Endothelial cell of umbilical vein (primary cell): ENCODE results near the gene TRAPPC3. TPM values are rescaled to one million over a fixed set of nuclear protein-coding genes. Genes with fewer than 3 reads are reported as not detected.

Experiments used
- BruUV-seq: library from RNA; stranded (reverse); fragments of 400-500 nt; replicated peaks from 2 replicates; lab custom pipeline; 2021; lab: Mats Ljungman, UMichigan
- CTCF ChIA-PET: fragments of 300-600, 350-600 bp; sonication (Branson Sonifier 250); formaldehyde crosslinking; loops from one replicate; lab custom pipeline; 2021; ENCODE audit warnings: antibody characterized with exemption, inconsistent platforms; lab: Charles Lee
- POLR2A ChIA-PET: fragments of 300-600, 350-600 bp; sonication (Branson Sonifier 250); formaldehyde crosslinking; loops from one replicate; lab custom pipeline; 2021; ENCODE audit warnings: antibody characterized with exemption, inconsistent platforms; lab: Charles Lee
- DNase-seq: peaks from one replicate; pipeline ENCODE4 v3.0.0-alpha.2; 2011; ENCODE audit warnings: low read depth, low spot score
- FAIRE-seq: peaks from 2 replicates; lab custom pipeline; 2011; peaks lifted over from hg19 to GRCh38; lab: Jason Lieb, UNC
- H2AFZ ChIP-seq: 2 replicates; pipeline ENCODE4 v1.6.0; 2012; ENCODE audit warnings: low read depth, low read length, control low read depth, inconsistent platforms
- H3K27ac ChIP-seq: 2 replicates; pipeline ENCODE4 v1.5.1; 2011; ENCODE audit warnings: low read depth, mild to moderate bottlenecking, control low read depth, low read length, moderate library complexity; ENCODE audit not compliant: insufficient read depth
- H3K27me3 ChIP-seq, 2 experiments: 2 replicates each; pipeline versions ENCODE4 v1.6.0 to v1.6.1; 2011; ENCODE audit warnings: low read length in 2 of 2, mixed read lengths in 1 of 2; ENCODE audit not compliant: control insufficient read depth in 2 of 2, insufficient read depth in 2 of 2
- H3K36me3 ChIP-seq, 2 experiments: 2 replicates in 1 of 2; 3 replicates in 1 of 2; pipeline ENCODE4 v1.5.1; 2011; ENCODE audit warnings: low read length in 2 of 2, mild to moderate bottlenecking in 1 of 2, moderate library complexity in 1 of 2; ENCODE audit not compliant: control insufficient read depth in 2 of 2, insufficient read depth in 2 of 2; ENCODE audit errors: extremely low read depth in 1 of 2
- H3K4me1 ChIP-seq: 3 replicates; pipeline ENCODE4 v1.5.1; 2011; ENCODE audit warnings: mild to moderate bottlenecking, low read length; ENCODE audit not compliant: control insufficient read depth, insufficient read depth; ENCODE audit errors: extremely low read depth
- H3K4me2 ChIP-seq: 2 replicates; pipeline ENCODE4 v1.6.1; 2011; ENCODE audit warnings: low read length, control low read depth, mixed read lengths; ENCODE audit not compliant: insufficient read depth
- H3K4me3 ChIP-seq, 3 experiments: fragments of 200-600 bp in 1 of 3; sonication (generic), shearing (Covaris generic) in 1 of 3; replicated peaks in 1 of 3; 2 replicates each; pipeline ENCODE4 v1.5.1; 2011 to 2016; ENCODE audit warnings: control low read depth in 3 of 3, low read length in 3 of 3, mild to moderate bottlenecking in 2 of 3, inconsistent platforms in 1 of 3, low read depth in 1 of 3, moderate library complexity in 1 of 3; ENCODE audit not compliant: insufficient read depth in 1 of 3
- H3K79me2 ChIP-seq: 2 replicates; pipeline ENCODE4 v1.6.0; 2012; ENCODE audit warnings: low read length, inconsistent platforms; ENCODE audit not compliant: control insufficient read depth, insufficient read depth
- H3K9ac ChIP-seq: replicated peaks from 2 replicates; pipeline ENCODE3; 2011; ENCODE audit warnings: low read length, control low read depth; ENCODE audit not compliant: insufficient read depth; ENCODE audit errors: extremely low read depth
- H3K9me1 ChIP-seq: replicated peaks from 3 replicates; pipeline ENCODE4 v1.6.0; 2011; ENCODE audit warnings: mild to moderate bottlenecking, low read length; ENCODE audit not compliant: control insufficient read depth, insufficient read depth; ENCODE audit errors: extremely low read depth
- H3K9me3 ChIP-seq: replicated peaks from 2 replicates; pipeline ENCODE4 v1.5.1; 2012; ENCODE audit warnings: low read length, inconsistent platforms; ENCODE audit not compliant: control insufficient read depth, insufficient read depth
- H4K20me1 ChIP-seq: replicated peaks from 2 replicates; pipeline ENCODE3; 2011; ENCODE audit warnings: mild to moderate bottlenecking, low read length; ENCODE audit not compliant: control insufficient read depth, insufficient read depth; ENCODE audit errors: extremely low read depth
- CTCF ChIP-seq, 2 donors: IDR thresholded peaks; 1 replicate in 1 of 2; 2 replicates in 1 of 2; pipeline ENCODE4 v1.5.1; 2011; ENCODE audit warnings: low read length in 2 of 2, mild to moderate bottlenecking in 2 of 2, moderate library complexity in 2 of 2, control low read depth in 1 of 2, inconsistent platforms in 1 of 2, low read depth in 1 of 2; ENCODE audit not compliant: insufficient read depth in 1 of 2; ENCODE audit errors: extremely low read depth in 1 of 2
- EZH2 ChIP-seq: IDR thresholded peaks from 2 replicates; pipeline ENCODE4 v1.6.1; 2012; ENCODE audit warnings: borderline replicate concordance, low read depth, mild to moderate bottlenecking, moderate library complexity, low read length, inconsistent platforms; ENCODE audit not compliant: severe bottlenecking
- FOS ChIP-seq: IDR thresholded peaks from 2 replicates; pipeline ENCODE4 v1.6.1; 2011; ENCODE audit warnings: mild to moderate bottlenecking, low read length, moderate library complexity, borderline replicate concordance; ENCODE audit not compliant: insufficient read depth
- GATA2 ChIP-seq: IDR thresholded peaks from 2 replicates; pipeline ENCODE4 v1.7.0; 2011; ENCODE audit warnings: low read depth, mild to moderate bottlenecking, moderate library complexity, mixed read lengths, low read length; ENCODE audit not compliant: insufficient read length, insufficient read depth
- JUN ChIP-seq: IDR thresholded peaks from 2 replicates; pipeline ENCODE4 v1.6.1; 2011; ENCODE audit warnings: borderline replicate concordance, low read depth; ENCODE audit not compliant: insufficient read length, insufficient read depth
- MAX ChIP-seq: IDR thresholded peaks from 2 replicates; pipeline ENCODE4 v1.6.1; 2011; ENCODE audit not compliant: insufficient read depth, insufficient read length
- MYC ChIP-seq: IDR thresholded peaks from one replicate; pipeline ENCODE4 v1.6.1; 2011; ENCODE audit warnings: mild to moderate bottlenecking, low read depth, low read length
- POLR2A ChIP-seq: IDR thresholded peaks from 2 replicates; pipeline ENCODE4 v1.6.1; 2012; ENCODE audit warnings: low read depth, mild to moderate bottlenecking, control low read depth, low read length
- POLR2AphosphoS5 ChIP-seq: IDR thresholded peaks from 2 replicates; pipeline ENCODE4 v1.6.1; 2012; ENCODE audit warnings: low read depth, mild to moderate bottlenecking, control low read depth, low read length, moderate library complexity; ENCODE audit not compliant: insufficient read depth
- dilution Hi-C: fragments of 300-500 bp; cut with MboI; formaldehyde crosslinking; loops from one replicate; pipeline ENCODE4 v1.15.0; 2019; ENCODE audit warnings: low sequenced_read_pairs; ENCODE audit not compliant: extremely low pct_ligation_motif_present
- intact Hi-C: fragments of 100-400 bp; cut with micrococcal nuclease; formaldehyde crosslinking; loops from one replicate; pipeline ENCODE4 v1.10.0; 2022
- polyA plus RNA-seq, 4 experiments: library from polyadenylated mRNA; depleted of rRNA in 3 of 4; stranded (reverse) in 3 of 4; unstranded in 1 of 4; fragments of >200 nt; gene quantifications; 2 replicates each; pipeline versions ENCODE4 v1.2.1 to v1.2.3, GENCODE V29; 2011 to 2012; ENCODE audit warnings: missing spikeins in 1 of 4
- total RNA-seq: library from RNA; stranded (reverse); gene quantifications from 2 replicates; pipeline ENCODE4 v1.2.3, GENCODE V29; 2021

Gene TRAPPC3
- total and polyA plus RNA-seq, 2 donors (not counting 3 experiments of a cell fraction or from before 2014, with no cell fraction given), result 93.4 to 125 TPM

- no TSS peak for BruUV-seq
- peak overlapping the region; percentile 4 for H2AFZ ChIP-seq
Observed at GRCh38 chr1:36160949-36161485, 11.7 kb upstream of the TRAPPC3 start.

More at GRCh38 chr1:36160949-36161485, 11.7 kb upstream of the TRAPPC3 start:
- H3K27me3 ChIP-seq, result no peaks in the 10 kb centered on the region
- H3K79me2 ChIP-seq, result peaks cover 100% of the 10 kb centered on the region
- H4K20me1 ChIP-seq, result peaks cover 2% of the 10 kb centered on the region
- H3K9ac ChIP-seq, result peak overlapping the region; percentile 90
- H3K4me1 ChIP-seq, result peaks cover 51% of the 10 kb centered on the region
- dilution Hi-C loops, result no loop called here
- no peaks in the 10 kb centered on the region for H3K9me3 ChIP-seq
- FAIRE-seq (peak; percentile 98), DNase-seq (peak; percentile 83)
- CTCF ChIA-PET, result interaction anchor here (1.0 to 4.8 kb wide), 11 partner anchors 11 to 206 kb away, joined by 3 to 62 read pairs (median 13); partner anchors contain the start of genes EVA1B, THRAP3 and TRAPPC3
- peak overlapping the region; percentile 87 for H3K4me2 ChIP-seq
- POLR2A ChIA-PET, result interaction anchor here (0.5 to 2.8 kb wide), 6 partner anchors 9 to 1177 kb away, joined by 4 to 19 read pairs (median 10); partner anchors contain the start of gene TRAPPC3
- no peaks in the 10 kb centered on the region for H3K9me1 ChIP-seq
- H3K4me3 ChIP-seq, result peak overlapping the region; percentile 26 to 66 (median 36)
- H3K27ac ChIP-seq, result peak overlapping the region; percentile 97
- TF ChIP-seq GATA2 (no peak), FOS (peak; percentile 33), CTCF (IDR thresholded peaks at IDR 0.05; ENCODE audit: extremely low read depth in 1 of 2, insufficient read depth in 1 of 2, low read depth in 1 of 2, low read length in 2 of 2) (peak; percentile 29 to 36), JUN (peak; percentile 41), POLR2AphosphoS5 (peak; percentile 95), MAX (no peak), POLR2A (peak; percentile 86), EZH2 (no peak), MYC (no peak)
- no peaks in the 10 kb centered on the region for H3K36me3 ChIP-seq
- intact Hi-C loops, result loop anchor here (1.0 kb wide), 4 partner anchors 12 to 27 kb away; partner anchors contain the start of gene TRAPPC3
